ENCODE measurements around the gene ROBO4.

Gene ROBO4

GRCh38 chr11:124869856-124870387 is 27.7 kb downstream of the ROBO4 start:
- no peak for DNase-seq

GRCh38 chr11:124869331-124869730 is 28.3 kb downstream of the ROBO4 start:
- no peak for DNase-seq

GRCh38 chr11:124868331-124869274 is 29.1 kb downstream of the ROBO4 start:
- no peak for DNase-seq

GRCh38 chr11:124867700-124868099 is 30.0 kb downstream of the ROBO4 start:
- peak; percentile 26 for DNase-seq

GRCh38 chr11:124865902-124866851 is 31.5 kb downstream of the ROBO4 start:
- DNase-seq, result no peak

- DNase-seq, result no peak
Measured at GRCh38 chr11:124865181-124865901, 32.3 kb downstream of the ROBO4 start, which contains the start of gene ROBO3. Gene ROBO3, plus strand, starts transcription at chr11:124865432. Its CDS starts 146 bp downstream, at chr11:124865578.

- no peak for DNase-seq
Measured at GRCh38 chr11:124864892-124865180, 32.8 kb downstream of the ROBO4 start.

GRCh38 chr11:124864176-124864891 is 33.3 kb downstream of the ROBO4 start:
- DNase-seq, result no peak

- no peak for DNase-seq
Measured at GRCh38 chr11:124863826-124864165, 33.9 kb downstream of the ROBO4 start.

GRCh38 chr11:124863137-124863825 is 34.4 kb downstream of the ROBO4 start:
- no peak for DNase-seq

GRCh38 chr11:124861670-124862069 is 36.0 kb downstream of the ROBO4 start:
- no peak for DNase-seq

GRCh38 chr11:124859171-124859570 is 38.5 kb downstream of the ROBO4 start:
- no peak for DNase-seq

- no peak for DNase-seq
Measured at GRCh38 chr11:124846070-124846673, 51.5 kb downstream of the ROBO4 start.

- DNase-seq, result no peak
Measured at GRCh38 chr11:124844664-124845079, 53.0 kb downstream of the ROBO4 start.

- no peak for DNase-seq
Measured at GRCh38 chr11:124843616-124843910, 54.1 kb downstream of the ROBO4 start.

- DNase-seq, result no peak
Measured at GRCh38 chr11:124842305-124842704, 55.4 kb downstream of the ROBO4 start.

- no peak for DNase-seq
Measured at GRCh38 chr11:124841840-124842239, 55.8 kb downstream of the ROBO4 start.

GRCh38 chr11:124841201-124841600 is 56.5 kb downstream of the ROBO4 start:
- no peak for DNase-seq

GRCh38 chr11:124840666-124841065 is 57.0 kb downstream of the ROBO4 start:
- no peak for DNase-seq

GRCh38 chr11:124839972-124840621 is 57.6 kb downstream of the ROBO4 start:
- DNase-seq, result no peak
